Endothelial cell of umbilical vein (primary cell): ENCODE results near the gene INKA1. TPM values are rescaled to one million over a fixed set of nuclear protein-coding genes. Genes with fewer than 3 reads are reported as not detected.

ENCODE experiments used
- BruUV-seq: library from RNA; stranded (reverse); fragments of 400-500 nt; replicated peaks from 2 replicates; lab custom pipeline; 2021; lab: Mats Ljungman, UMichigan
- CTCF ChIA-PET: fragments of 300-600, 350-600 bp; sonication (Branson Sonifier 250); formaldehyde crosslinking; loops from one replicate; lab custom pipeline; 2021; ENCODE audit warnings: antibody characterized with exemption, inconsistent platforms; lab: Charles Lee
- POLR2A ChIA-PET: fragments of 300-600, 350-600 bp; sonication (Branson Sonifier 250); formaldehyde crosslinking; loops from one replicate; lab custom pipeline; 2021; ENCODE audit warnings: antibody characterized with exemption, inconsistent platforms; lab: Charles Lee
- DNase-seq: peaks from one replicate; pipeline ENCODE4 v3.0.0-alpha.2; 2011; ENCODE audit warnings: low read depth, low spot score
- FAIRE-seq: peaks from 2 replicates; lab custom pipeline; 2011; peaks lifted over from hg19 to GRCh38; lab: Jason Lieb, UNC
- H2AFZ ChIP-seq: 2 replicates; pipeline ENCODE4 v1.6.0; 2012; ENCODE audit warnings: low read depth, low read length, control low read depth, inconsistent platforms
- H3K27ac ChIP-seq: 2 replicates; pipeline ENCODE4 v1.5.1; 2011; ENCODE audit warnings: low read depth, mild to moderate bottlenecking, control low read depth, low read length, moderate library complexity; ENCODE audit not compliant: insufficient read depth
- H3K27me3 ChIP-seq, 2 experiments: 2 replicates each; pipeline versions ENCODE4 v1.6.0 to v1.6.1; 2011; ENCODE audit warnings: low read length in 2 of 2, mixed read lengths in 1 of 2; ENCODE audit not compliant: control insufficient read depth in 2 of 2, insufficient read depth in 2 of 2
- H3K36me3 ChIP-seq, 2 experiments: 2 replicates in 1 of 2; 3 replicates in 1 of 2; pipeline ENCODE4 v1.5.1; 2011; ENCODE audit warnings: low read length in 2 of 2, mild to moderate bottlenecking in 1 of 2, moderate library complexity in 1 of 2; ENCODE audit not compliant: control insufficient read depth in 2 of 2, insufficient read depth in 2 of 2; ENCODE audit errors: extremely low read depth in 1 of 2
- H3K4me1 ChIP-seq: 3 replicates; pipeline ENCODE4 v1.5.1; 2011; ENCODE audit warnings: mild to moderate bottlenecking, low read length; ENCODE audit not compliant: control insufficient read depth, insufficient read depth; ENCODE audit errors: extremely low read depth
- H3K4me2 ChIP-seq: 2 replicates; pipeline ENCODE4 v1.6.1; 2011; ENCODE audit warnings: low read length, control low read depth, mixed read lengths; ENCODE audit not compliant: insufficient read depth
- H3K4me3 ChIP-seq, 3 experiments: fragments of 200-600 bp in 1 of 3; sonication (generic), shearing (Covaris generic) in 1 of 3; replicated peaks in 1 of 3; 2 replicates each; pipeline ENCODE4 v1.5.1; 2011 to 2016; ENCODE audit warnings: control low read depth in 3 of 3, low read length in 3 of 3, mild to moderate bottlenecking in 2 of 3, inconsistent platforms in 1 of 3, low read depth in 1 of 3, moderate library complexity in 1 of 3; ENCODE audit not compliant: insufficient read depth in 1 of 3
- H3K79me2 ChIP-seq: 2 replicates; pipeline ENCODE4 v1.6.0; 2012; ENCODE audit warnings: low read length, inconsistent platforms; ENCODE audit not compliant: control insufficient read depth, insufficient read depth
- H3K9ac ChIP-seq: replicated peaks from 2 replicates; pipeline ENCODE3; 2011; ENCODE audit warnings: low read length, control low read depth; ENCODE audit not compliant: insufficient read depth; ENCODE audit errors: extremely low read depth
- H3K9me1 ChIP-seq: replicated peaks from 3 replicates; pipeline ENCODE4 v1.6.0; 2011; ENCODE audit warnings: mild to moderate bottlenecking, low read length; ENCODE audit not compliant: control insufficient read depth, insufficient read depth; ENCODE audit errors: extremely low read depth
- H3K9me3 ChIP-seq: replicated peaks from 2 replicates; pipeline ENCODE4 v1.5.1; 2012; ENCODE audit warnings: low read length, inconsistent platforms; ENCODE audit not compliant: control insufficient read depth, insufficient read depth
- H4K20me1 ChIP-seq: replicated peaks from 2 replicates; pipeline ENCODE3; 2011; ENCODE audit warnings: mild to moderate bottlenecking, low read length; ENCODE audit not compliant: control insufficient read depth, insufficient read depth; ENCODE audit errors: extremely low read depth
- CTCF ChIP-seq, 2 donors: IDR thresholded peaks; 1 replicate in 1 of 2; 2 replicates in 1 of 2; pipeline ENCODE4 v1.5.1; 2011; ENCODE audit warnings: low read length in 2 of 2, mild to moderate bottlenecking in 2 of 2, moderate library complexity in 2 of 2, control low read depth in 1 of 2, inconsistent platforms in 1 of 2, low read depth in 1 of 2; ENCODE audit not compliant: insufficient read depth in 1 of 2; ENCODE audit errors: extremely low read depth in 1 of 2
- EZH2 ChIP-seq: IDR thresholded peaks from 2 replicates; pipeline ENCODE4 v1.6.1; 2012; ENCODE audit warnings: borderline replicate concordance, low read depth, mild to moderate bottlenecking, moderate library complexity, low read length, inconsistent platforms; ENCODE audit not compliant: severe bottlenecking
- GATA2 ChIP-seq: IDR thresholded peaks from 2 replicates; pipeline ENCODE4 v1.7.0; 2011; ENCODE audit warnings: low read depth, mild to moderate bottlenecking, moderate library complexity, mixed read lengths, low read length; ENCODE audit not compliant: insufficient read length, insufficient read depth
- JUN ChIP-seq: IDR thresholded peaks from 2 replicates; pipeline ENCODE4 v1.6.1; 2011; ENCODE audit warnings: borderline replicate concordance, low read depth; ENCODE audit not compliant: insufficient read length, insufficient read depth
- MYC ChIP-seq: IDR thresholded peaks from one replicate; pipeline ENCODE4 v1.6.1; 2011; ENCODE audit warnings: mild to moderate bottlenecking, low read depth, low read length
- POLR2A ChIP-seq: IDR thresholded peaks from 2 replicates; pipeline ENCODE4 v1.6.1; 2012; ENCODE audit warnings: low read depth, mild to moderate bottlenecking, control low read depth, low read length
- POLR2AphosphoS5 ChIP-seq: IDR thresholded peaks from 2 replicates; pipeline ENCODE4 v1.6.1; 2012; ENCODE audit warnings: low read depth, mild to moderate bottlenecking, control low read depth, low read length, moderate library complexity; ENCODE audit not compliant: insufficient read depth
- dilution Hi-C: fragments of 300-500 bp; cut with MboI; formaldehyde crosslinking; loops from one replicate; pipeline ENCODE4 v1.15.0; 2019; ENCODE audit warnings: low sequenced_read_pairs; ENCODE audit not compliant: extremely low pct_ligation_motif_present
- intact Hi-C: fragments of 100-400 bp; cut with micrococcal nuclease; formaldehyde crosslinking; loops from one replicate; pipeline ENCODE4 v1.10.0; 2022
- polyA plus RNA-seq, 4 experiments: library from polyadenylated mRNA; depleted of rRNA in 3 of 4; stranded (reverse) in 3 of 4; unstranded in 1 of 4; fragments of >200 nt; gene quantifications; 2 replicates each; pipeline versions ENCODE4 v1.2.1 to v1.2.3, GENCODE V29; 2011 to 2012; ENCODE audit warnings: missing spikeins in 1 of 4
- total RNA-seq: library from RNA; stranded (reverse); gene quantifications from 2 replicates; pipeline ENCODE4 v1.2.3, GENCODE V29; 2021

Gene INKA1
- total and polyA plus RNA-seq, 2 donors (not counting 3 experiments of a cell fraction or from before 2014, with no cell fraction given), result 24.0 to 37.8 TPM

- Histone ChIP-seq H3K9me3 (no peaks in the 10 kb centered on the region), H4K20me1 (no peaks in the 10 kb centered on the region), H3K9ac (peak overlapping the region; percentile 75), H3K36me3 (peaks cover 0 to 5% of the 10 kb centered on the region in 2 experiments), H3K4me2 (peak overlapping the region; percentile 28), H3K27me3 (no peaks in the 10 kb centered on the region), H3K27ac (peak overlapping the region; percentile 86), H3K9me1 (no peaks in the 10 kb centered on the region), H3K4me1 (peaks cover 39% of the 10 kb centered on the region), H2AFZ (no peak overlapping the region), H3K79me2 (no peaks in the 10 kb centered on the region), H3K4me3 (peak overlapping the region in 2 of 3 experiments; percentile 31 to 86)
- CTCF ChIA-PET, result interaction anchor here (0.7 to 12.4 kb wide), 10 partner anchors 8 to 135 kb away, joined by 3 to 545 read pairs (median 8); partner anchors contain the start of genes MON1A, RBM6 and UBA7
- no TSS peak for BruUV-seq
- dilution Hi-C loops (no loop called here), intact Hi-C loops (loop anchor here (1.0 to 5.0 kb wide), 2 partner anchors 8 to 362 kb away; partner anchors contain the start of gene UBA7)
- FAIRE-seq, result peak; percentile 91
- DNase-seq, result peak; percentile 93
- POLR2A ChIA-PET, result interaction anchor here (1.2 to 1.9 kb wide), 3 partner anchors 8 to 34 kb away, joined by 4 to 8 read pairs (median 7); partner anchors contain the start of gene UBA7
- peak; percentile 63 for TF ChIP-seq POLR2AphosphoS5
- TF ChIP-seq JUN, result no peak
These were observed 2.3 kb downstream of the INKA1 start for GRCh38 chr3:49805367-49805782.

- peak; percentile 95 for DNase-seq
- Histone ChIP-seq H3K27ac (peak overlapping the region; percentile 86), H3K79me2 (no peaks in the 10 kb centered on the region), H2AFZ (no peak overlapping the region), H3K27me3 (no peaks in the 10 kb centered on the region), H4K20me1 (no peaks in the 10 kb centered on the region), H3K9ac (peak overlapping the region; percentile 75), H3K4me3 (peak overlapping the region in 2 of 3 experiments; percentile 22 to 31), H3K4me2 (peak overlapping the region; percentile 28), H3K9me3 (no peaks in the 10 kb centered on the region), H3K4me1 (peaks cover 39% of the 10 kb centered on the region), H3K9me1 (no peaks in the 10 kb centered on the region), H3K36me3 (peaks cover 0 to 5% of the 10 kb centered on the region in 2 experiments)
- dilution Hi-C loops, result no loop called here
- FAIRE-seq, result peak; percentile 89
- intact Hi-C loops, result loop anchor here (1.0 to 5.0 kb wide), 2 partner anchors 7 to 361 kb away; partner anchors contain the start of gene UBA7
- BruUV-seq, result TSS peak; percentile 73
- peak; percentile 4 for TF ChIP-seq MYC
- TF ChIP-seq EZH2, result no peak
- TF ChIP-seq POLR2AphosphoS5, result peak; percentile 85
- peak; percentile 67 for TF ChIP-seq POLR2A
- TF ChIP-seq CTCF (IDR thresholded peaks at IDR 0.05; ENCODE audit: extremely low read depth in 1 of 2, insufficient read depth in 1 of 2, low read depth in 1 of 2, low read length in 2 of 2), result no peak
- peak; percentile 83 for TF ChIP-seq GATA2
- POLR2A ChIA-PET, result interaction anchor here (1.0 to 1.9 kb wide), 4 partner anchors 7 to 33 kb away, joined by 3 to 8 read pairs (median 6); partner anchors contain the start of gene UBA7
- CTCF ChIA-PET, result interaction anchor here (0.7 to 12.4 kb wide), 9 partner anchors 7 to 134 kb away, joined by 3 to 545 read pairs (median 9); partner anchors contain the start of genes MON1A, RBM6 and UBA7
These were observed 3.0 kb downstream of the INKA1 start for GRCh38 chr3:49805897-49806701.
